Measurements from ENCODE around the gene RB1. TPM values are rescaled to one million over a fixed set of nuclear protein-coding genes. Genes with fewer than 3 reads are reported as not detected.

RB1 gene
- polyA plus RNA-seq, 2 of the 4 experiments (the other 2 are of a cell fraction), result 17.7 to 22.2 TPM

GRCh38 chr13:48297131-48297786, 6.3 kb upstream of the RB1 start:
- DNase-seq (ENCODE audit: low read depth in 1 of 2, low spot score in 1 of 2) (no peak), ATAC-seq (no peak), FAIRE-seq (no peak)
- 38% methylated on average over 4 of the region's 4 CpGs for WGBS (ENCODE audit: missing lambda C conversion rate)
- H3K27ac ChIP-seq, result no peak overlapping the region
- ChIA-PET POLR2A (no interaction called here), CTCF (no interaction called here)
- H3K4me3 ChIP-seq, result no peak overlapping the region
- no peaks in the 10 kb centered on the region for H3K9me3 ChIP-seq
- TF ChIP-seq MAX (IDR thresholded peaks at IDR 0.05), result no peak
- H3K4me2 ChIP-seq, result no peak overlapping the region
- H3K4me1 ChIP-seq, result peaks cover 2% of the 10 kb centered on the region; the same call in 2 of the 3 replicates

- ChIA-PET POLR2A (interaction anchor here (0.6 kb wide), 1 partner anchor 45 kb away, joined by 3 read pairs; no protein-coding TSS in a partner anchor), CTCF (no interaction called here)
- FAIRE-seq, result no peak
- Histone ChIP-seq H3K4me1 (peaks cover 7% of the 10 kb centered on the region; the same call in 2 of the 3 replicates), H3K4me2 (no peak overlapping the region), H3K27ac (no peak overlapping the region), H3K4me3 (no peak overlapping the region), H3K9me3 (no peaks in the 10 kb centered on the region)
- ATAC-seq, result no peak
- TF ChIP-seq RNF2 (IDR thresholded peaks at IDR 0.05; ENCODE audit: borderline replicate concordance, low read depth) (no peak), TFCP2L1 (CRISPR knock-in tag; IDR thresholded peaks at IDR 0.05) (no peak), JUNB (IDR thresholded peaks at IDR 0.05) (no peak), MAZ (IDR thresholded peaks at IDR 0.05; ENCODE audit: borderline replicate concordance, low read depth, low read length) (no peak), ZC3H11A (IDR thresholded peaks at IDR 0.05) (no peak), EHF (CRISPR knock-in tag; IDR thresholded peaks at IDR 0.05) (no peak), RFX5 (IDR thresholded peaks at IDR 0.05) (no peak), HOXB5 (CRISPR knock-in tag; IDR thresholded peaks at IDR 0.05) (no peak)
- DNase-seq (ENCODE audit: low read depth in 1 of 2, low spot score in 1 of 2), result no peak
- WGBS (ENCODE audit: missing lambda C conversion rate), result 87% methylated on average over 2 of the region's 2 CpGs
These were observed 4.0 kb upstream of the RB1 start for GRCh38 chr13:48299591-48299990.

GRCh38 chr13:48302871-48303358, 636 bp upstream of the RB1 start:
- TF ChIP-seq RCOR1 (IDR thresholded peaks at IDR 0.05; ENCODE audit: low read depth, low read length), result no peak
- no peak for TF ChIP-seq EHF (CRISPR knock-in tag; IDR thresholded peaks at IDR 0.05)
- TF ChIP-seq KDM5A (IDR thresholded peaks at IDR 0.05), result no peak
- peak; percentile 11 for TF ChIP-seq MAFK (IDR thresholded peaks at IDR 0.05; ENCODE audit: partially characterized antibody)
- ATAC-seq, result peak in 1 of 2 experiments; percentile 45; a peak in 4 of 6 replicates
- peak overlapping the region; percentile 77 for H3K4me2 ChIP-seq
- H3K9me3 ChIP-seq, result no peaks in the 10 kb centered on the region
- WGBS (ENCODE audit: missing lambda C conversion rate), result 13% methylated on average over 9 of the region's 12 CpGs
- no peak for FAIRE-seq
- DNase-seq (ENCODE audit: low read depth in 1 of 2, low spot score in 1 of 2), result no peak
- ChIA-PET CTCF (no interaction called here), POLR2A (interaction anchor here (0.8 to 1.5 kb wide), 3 partner anchors 70 to 277 kb away, joined by 3 to 10 read pairs (median 5); partner anchors contain the start of genes ITM2B and NUDT15)
- H3K27ac ChIP-seq, result peak overlapping the region; percentile 87 to 96
- peaks cover 12% of the 10 kb centered on the region; the same call in 2 of the 3 replicates for H3K4me1 ChIP-seq
- H3K4me3 ChIP-seq, result peak overlapping the region; percentile 83

- ATAC-seq (peak; percentile 12 to 22; a peak in 4 of 6 replicates), FAIRE-seq (no peak), DNase-seq (ENCODE audit: low read depth in 1 of 2, low spot score in 1 of 2) (peak; percentile 6 to 22)
- Histone ChIP-seq H3K27ac (peak overlapping the region; percentile 87 to 96), H3K4me3 (peak overlapping the region; percentile 83), H3K4me1 (peaks cover 12% of the 10 kb centered on the region; the same call in 2 of the 3 replicates), H3K9me3 (no peaks in the 10 kb centered on the region), H3K4me2 (peak overlapping the region; percentile 89)
- 14% methylated on average over 23 of the region's 36 CpGs for WGBS (ENCODE audit: missing lambda C conversion rate)
- CTCF ChIA-PET, result no interaction called here
- POLR2A ChIA-PET, result no interaction called here
- no peak for TF ChIP-seq JUN (IDR thresholded peaks at IDR 0.05)
- TF ChIP-seq JUNB (IDR thresholded peaks at IDR 0.05), result no peak
- TF ChIP-seq RFX5 (IDR thresholded peaks at IDR 0.05), result no peak
- TF ChIP-seq SMC3 (IDR thresholded peaks at IDR 0.05), result no peak
- no peak for TF ChIP-seq ZNF302 (CRISPR knock-in tag; IDR thresholded peaks at IDR 0.05)
- no peak for TF ChIP-seq BHLHE40 (IDR thresholded peaks at IDR 0.05; ENCODE audit: low read depth, low read length)
- no peak for TF ChIP-seq RAD21 (conservative IDR thresholded peaks at IDR 0.05 in 1 of 2, IDR thresholded peaks at IDR 0.05 in 1 of 2)
- no peak for TF ChIP-seq GATA3 (IDR thresholded peaks at IDR 0.05; ENCODE audit: borderline replicate concordance)
- no peak for TF ChIP-seq HMGXB4 (CRISPR knock-in tag; IDR thresholded peaks at IDR 0.05; ENCODE audit: borderline replicate concordance)
- TF ChIP-seq HOXB13 (CRISPR knock-in tag; IDR thresholded peaks at IDR 0.05; ENCODE audit: low read depth), result no peak
- no peak for TF ChIP-seq POLR2A (IDR thresholded peaks at IDR 0.05; ENCODE audit: low read length)
- no peak for TF ChIP-seq E2F6 (IDR thresholded peaks at IDR 0.05; ENCODE audit: borderline replicate concordance, low read depth)
- no peak for TF ChIP-seq FOXS1 (CRISPR knock-in tag; IDR thresholded peaks at IDR 0.05)
- no peak for TF ChIP-seq RNF2 (IDR thresholded peaks at IDR 0.05; ENCODE audit: borderline replicate concordance, low read depth)
- no peak for TF ChIP-seq CTCF (IDR thresholded peaks at IDR 0.05)
These were observed 759 bp downstream of the RB1 start for GRCh38 chr13:48304143-48304876.

Data from A549 (cell line).